VCaP (cell line): ENCODE results near the gene CORT.
A peak's percentile ranks its signal among the peaks of the same experiment; 100 is the strongest.
"Not testable (repeated sequence)": the region's sequence is repeated elsewhere in the genome, so short reads cannot be mapped to it uniquely, and the experiment has no call there.

Experiments
- H3K27ac ChIP-seq: fragments of 450-650 bp; 2 replicates; pipeline ENCODE4 v1.5.1; 2017
- CTCF ChIP-seq: fragments of 450-650 bp; conservative IDR thresholded peaks from 2 replicates; pipeline ENCODE4 v1.5.1; 2017; ENCODE audit warnings: mild to moderate bottlenecking, moderate library complexity

Gene CORT

GRCh38 chr1:10421637-10422036 is 28.2 kb upstream of the CORT start:
- no peak for TF ChIP-seq CTCF
- no peak overlapping the region for H3K27ac ChIP-seq

- H3K27ac ChIP-seq, result no peak overlapping the region
- TF ChIP-seq CTCF, result no peak
Measured at GRCh38 chr1:10424034-10424433, 25.8 kb upstream of the CORT start.

DNA sequence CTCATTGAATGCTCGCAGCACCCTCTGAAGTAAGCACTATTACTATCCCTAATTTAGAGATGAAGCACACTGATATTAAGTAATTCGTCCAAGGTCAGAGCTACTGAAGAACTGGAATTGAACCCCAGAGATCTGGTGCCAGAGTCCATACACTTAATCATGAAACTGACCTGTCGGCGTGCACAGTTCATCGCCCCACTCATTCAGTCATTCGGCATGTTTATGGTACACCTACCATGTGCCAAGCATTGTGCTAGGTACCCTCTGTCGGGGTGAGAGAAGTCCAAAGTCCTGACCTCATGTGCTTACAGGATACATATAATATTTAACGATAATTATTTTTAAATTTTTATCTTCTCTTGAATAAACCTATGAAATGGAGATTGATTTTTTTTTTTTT is 25.2 kb upstream of the CORT start:
- no peak for TF ChIP-seq CTCF
- no peak overlapping the region for H3K27ac ChIP-seq

- not testable (repeated sequence) for H3K27ac ChIP-seq
Measured at GRCh38 chr1:10425826-10426534, 23.9 kb upstream of the CORT start.

- not testable (repeated sequence) for H3K27ac ChIP-seq
Measured at GRCh38 chr1:10426535-10426848, 23.3 kb upstream of the CORT start.

DNA sequence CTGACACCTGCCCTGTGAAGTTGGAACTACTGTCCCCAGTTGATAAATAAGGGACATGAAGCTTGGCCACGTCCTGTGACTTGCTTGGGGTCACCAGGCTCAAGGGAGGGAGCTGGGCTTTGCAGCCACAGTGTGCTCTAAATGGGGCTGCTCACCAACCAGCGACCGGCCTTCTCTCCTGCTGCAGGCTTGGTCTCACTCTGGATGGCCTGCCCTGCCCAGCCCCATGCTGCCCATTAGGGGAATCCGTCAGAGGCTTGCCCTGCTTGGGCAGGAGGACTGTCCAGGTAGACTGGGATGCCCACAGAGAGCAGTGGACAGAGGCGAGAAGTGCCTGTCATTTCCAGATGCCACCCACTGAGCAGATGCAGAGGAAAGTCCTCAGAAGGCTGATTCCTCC is 20.8 kb upstream of the CORT start:
- no peak for TF ChIP-seq CTCF
- no peak overlapping the region for H3K27ac ChIP-seq

GRCh38 chr1:10429868-10430215 is 20.0 kb upstream of the CORT start:
- no peak for TF ChIP-seq CTCF
- peak overlapping the region; percentile 66 for H3K27ac ChIP-seq

DNA sequence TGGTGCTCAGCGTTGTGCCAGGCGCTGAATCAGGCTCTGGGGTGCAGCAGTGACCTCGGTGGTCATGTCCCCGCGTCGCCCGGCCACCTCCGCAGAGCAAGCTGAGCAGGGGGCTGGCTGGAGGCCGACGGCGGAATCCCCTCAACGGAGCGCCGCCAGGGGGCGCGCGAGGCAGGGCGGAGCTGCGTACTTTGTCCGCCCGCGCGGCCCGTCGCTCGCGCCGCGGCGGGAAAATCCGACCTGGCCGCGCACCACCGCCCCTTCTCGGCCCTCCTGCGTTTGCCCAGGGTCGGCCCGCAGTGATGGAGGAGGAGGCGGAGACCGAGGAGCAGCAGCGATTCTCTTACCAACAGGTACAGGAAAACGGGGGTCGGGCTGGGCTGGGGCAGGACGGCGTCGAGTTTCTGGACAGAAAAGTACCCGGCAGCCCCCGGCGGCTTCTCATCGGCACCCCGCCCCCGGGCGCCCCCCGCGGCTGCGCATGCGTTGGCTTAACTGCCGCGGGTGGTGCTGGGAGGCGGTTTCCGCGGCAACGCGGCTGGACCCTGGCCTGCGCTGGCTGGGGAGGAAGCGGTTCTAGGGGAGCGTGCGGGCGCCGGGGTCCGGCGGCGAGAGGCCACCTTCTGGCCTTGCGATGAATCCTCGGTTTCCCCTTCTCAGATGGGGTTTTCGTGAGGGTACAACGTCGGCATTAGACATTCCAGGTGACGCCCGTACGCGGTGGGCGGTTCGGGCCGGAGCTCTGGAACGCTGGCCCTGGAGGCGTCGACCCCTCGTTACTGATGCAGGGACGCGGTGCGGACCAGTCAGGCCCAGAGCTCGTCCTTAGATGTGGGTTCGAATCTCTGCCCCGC is 19.4 kb upstream of the CORT start, which contains the start of gene CENPS:
CENPS (plus strand) TSS at position 218 of the 854 bp plus-strand sequence; CDS start at position 303, 85 bp downstream.
- peak; percentile 95 for TF ChIP-seq CTCF
- peak within 1 kb of the TSS; percentile 66 for H3K27ac ChIP-seq
